Fibroblast of peridontal ligament (primary cell): ENCODE results near the gene EZR.
A peak's percentile ranks its signal among the peaks of the same experiment; 100 is the strongest.
"Not testable (repeated sequence)": the region's sequence is repeated elsewhere in the genome, so short reads cannot be mapped to it uniquely, and the experiment has no call there.

ENCODE experiments used
- DNase-seq: peaks from one replicate; pipeline ENCODE4 v3.0.0-alpha.2; 2010; ENCODE audit errors: extremely low read depth

The EZR gene

DNA sequence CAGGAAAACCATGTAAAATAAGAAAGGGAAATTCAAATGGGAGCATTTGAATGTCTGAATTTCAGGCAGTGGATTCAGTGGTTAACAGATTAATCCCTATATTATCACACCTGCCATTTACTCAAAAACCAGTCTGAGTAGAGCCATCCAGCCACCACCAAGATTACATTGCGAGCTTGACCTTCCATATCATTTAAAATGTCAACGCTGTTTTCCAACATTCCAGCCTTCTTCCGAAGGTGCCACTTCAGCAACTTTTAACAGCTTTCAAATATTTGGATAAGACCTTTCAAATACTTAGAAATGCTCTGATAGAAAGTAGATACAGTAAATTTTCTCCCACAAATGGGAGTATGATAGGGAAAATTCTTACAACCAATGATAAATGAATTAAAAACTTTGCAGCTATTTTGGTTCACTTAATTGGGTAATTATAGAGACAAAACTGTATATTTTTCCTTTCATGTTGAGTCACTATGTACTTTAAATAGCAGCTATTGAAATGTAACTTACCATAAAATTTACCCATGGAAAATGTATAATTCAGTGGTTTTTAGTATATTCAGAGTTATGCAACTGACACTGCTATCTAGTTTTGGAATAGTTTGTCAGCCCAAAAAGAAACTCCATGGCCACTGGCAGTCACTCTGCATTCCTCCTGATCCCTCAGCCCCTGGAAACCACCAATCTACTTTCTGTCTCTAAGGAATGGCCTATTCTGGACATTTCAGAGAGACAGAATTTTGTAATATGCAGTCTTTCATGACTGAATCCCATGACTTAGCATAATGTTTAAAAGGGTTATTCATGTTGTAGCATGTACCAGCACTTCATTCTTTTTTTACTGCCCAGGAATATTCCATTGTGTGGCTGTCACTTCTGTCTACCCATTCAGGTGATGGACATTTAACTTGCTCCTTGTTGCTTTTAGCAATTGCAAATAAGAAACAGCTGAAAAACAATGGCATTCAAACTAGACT lies 21.5 kb downstream of the EZR start:
- peak; percentile 93 for DNase-seq

- no peak for DNase-seq
These were observed 22.8 kb downstream of the EZR start for GRCh38 chr6:158796353-158796752.

- DNase-seq, result no peak
These were observed 23.7 kb downstream of the EZR start for GRCh38 chr6:158795516-158795915.

DNA sequence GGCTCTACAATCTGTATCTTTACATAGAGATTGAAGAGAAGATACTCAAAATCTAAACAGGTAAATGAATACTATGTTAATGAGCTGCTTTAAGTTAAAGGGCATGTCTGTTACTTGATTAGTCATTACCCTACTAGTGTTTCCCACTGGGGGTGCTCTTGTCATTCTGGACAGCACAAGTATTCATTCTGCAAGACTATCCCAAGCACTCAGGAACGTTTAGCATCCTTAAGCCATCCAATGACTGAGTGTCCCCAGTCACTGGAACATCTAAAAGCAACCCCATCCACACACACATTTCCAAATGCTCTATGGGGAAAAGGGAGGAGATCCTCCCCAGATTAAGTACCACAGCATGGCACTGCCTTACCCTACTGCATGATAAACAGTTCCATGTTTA lies 25.7 kb downstream of the EZR start:
- peak; percentile 69 for DNase-seq

DNA sequence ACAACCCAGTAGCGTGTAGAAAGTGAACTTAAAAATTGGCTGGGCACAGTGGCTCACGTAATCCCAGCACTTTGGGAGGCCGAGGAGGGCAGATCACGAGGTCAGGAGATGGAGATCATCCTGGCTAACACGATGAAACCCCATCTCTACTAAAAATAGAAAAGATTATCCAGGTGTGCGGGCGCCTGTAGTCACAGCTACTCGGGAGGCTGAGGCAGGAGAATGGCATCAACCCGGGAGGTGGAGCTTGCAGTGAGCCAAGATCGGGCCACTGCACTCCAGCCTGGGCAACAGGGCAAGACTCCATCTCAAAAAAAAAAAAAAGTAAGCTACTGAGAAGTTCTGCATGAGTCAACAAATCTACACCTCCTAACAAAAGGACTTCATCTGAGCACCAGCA lies 26.7 kb downstream of the EZR start:
- not testable (repeated sequence) for DNase-seq

GRCh38 chr6:158791274-158791855 lies 27.8 kb downstream of the EZR start:
- no peak for DNase-seq

GRCh38 chr6:158789115-158789917 lies 29.9 kb downstream of the EZR start:
- no peak for DNase-seq

DNA sequence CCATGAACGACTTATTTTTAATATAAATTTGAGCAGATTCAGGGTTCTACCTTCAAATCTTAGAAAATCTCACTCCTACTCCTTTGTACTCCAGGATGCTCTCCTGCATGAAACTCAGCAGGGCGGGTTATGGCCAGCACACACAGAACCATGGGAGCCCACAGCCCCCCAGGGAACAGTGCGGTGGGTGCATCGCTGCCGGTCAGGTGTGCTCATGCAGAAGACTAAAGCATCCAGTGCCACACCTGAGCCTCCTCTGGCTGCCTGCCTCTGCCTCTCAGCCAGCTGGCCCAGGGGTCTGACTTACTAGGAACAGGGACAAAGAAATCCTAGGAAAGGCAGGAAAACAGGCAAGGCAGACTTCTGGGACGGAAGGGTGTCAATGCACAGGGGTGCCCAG lies 31.8 kb downstream of the EZR start:
- DNase-seq, result no peak

- no peak for DNase-seq
These were observed 32.4 kb downstream of the EZR start for GRCh38 chr6:158786645-158787304.

- DNase-seq, result no peak
These were observed 34.1 kb downstream of the EZR start for GRCh38 chr6:158785036-158785435.

GRCh38 chr6:158784505-158784904 lies 34.7 kb downstream of the EZR start:
- no peak for DNase-seq

- DNase-seq, result no peak
These were observed 35.3 kb downstream of the EZR start for GRCh38 chr6:158783851-158784250.

GRCh38 chr6:158783167-158783450 lies 36.1 kb downstream of the EZR start:
- DNase-seq, result no peak

DNA sequence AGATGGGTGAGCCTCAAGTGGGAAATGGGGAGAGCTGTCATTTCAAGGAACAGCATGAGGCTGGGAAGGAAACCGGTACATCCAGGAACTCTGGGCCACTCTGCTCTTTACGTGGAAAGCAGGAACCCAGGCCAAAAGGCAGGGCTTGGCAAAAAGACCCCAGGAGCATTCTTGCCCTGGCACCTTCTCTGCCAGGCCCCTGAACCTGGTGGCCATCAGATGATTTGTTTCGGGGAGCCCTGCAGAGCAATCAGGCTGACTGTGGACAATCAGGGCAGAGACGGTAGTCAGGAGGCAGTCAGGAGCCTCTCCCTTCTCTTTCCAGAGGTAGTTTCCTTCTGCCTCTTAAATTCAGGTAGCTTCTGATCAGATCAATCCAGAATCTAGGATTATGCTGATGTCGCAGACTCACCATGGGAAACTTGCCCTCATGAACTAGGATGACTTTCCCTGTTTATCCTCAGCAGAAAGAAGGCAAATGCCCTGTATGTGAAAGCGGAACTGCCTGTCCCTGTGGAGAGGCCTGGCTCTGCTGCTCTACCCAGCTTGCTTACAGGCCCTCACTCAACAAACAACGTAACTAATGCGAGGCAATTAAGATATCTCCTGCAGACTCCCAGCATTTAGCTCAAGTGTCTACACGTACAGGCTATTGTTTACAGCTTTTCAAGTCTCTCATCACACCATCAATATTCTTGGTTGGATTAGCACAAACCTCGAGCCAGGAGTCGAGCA lies 36.6 kb downstream of the EZR start:
- DNase-seq, result no peak

GRCh38 chr6:158781692-158782373 lies 37.3 kb downstream of the EZR start:
- DNase-seq, result no peak

DNA sequence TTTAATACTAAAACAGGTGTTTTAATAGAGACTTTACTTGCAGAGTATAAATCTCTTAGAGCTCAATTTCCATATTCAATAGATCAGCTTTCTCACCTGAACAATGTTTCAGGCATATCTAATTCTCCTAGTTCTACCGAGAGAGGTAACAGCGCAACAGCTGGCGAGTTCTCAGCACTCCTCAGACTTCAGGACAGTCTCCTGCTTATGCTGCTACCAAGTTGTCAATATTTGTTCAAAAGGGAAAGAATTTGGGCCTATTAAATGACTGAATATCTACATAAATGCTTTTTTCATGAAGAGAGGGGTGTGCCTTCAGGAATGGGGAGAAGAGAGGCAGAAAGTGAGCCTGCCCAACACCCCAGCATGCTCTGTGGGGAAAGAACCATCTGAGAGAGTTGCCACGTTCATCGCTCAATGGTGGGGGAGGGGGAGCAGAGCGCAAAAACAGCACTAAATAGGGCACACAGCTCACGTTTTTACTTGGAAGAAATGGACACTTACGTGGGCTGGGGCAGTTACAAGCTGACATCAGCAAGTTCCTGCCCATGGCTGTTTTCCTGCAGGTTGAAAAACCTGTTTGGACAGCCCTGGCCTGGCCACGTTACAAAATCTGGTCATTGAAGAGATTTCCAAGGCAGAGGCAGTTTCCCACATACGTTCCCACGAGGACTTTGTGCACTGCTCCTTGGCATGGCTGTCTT lies 38.0 kb downstream of the EZR start:
- DNase-seq, result no peak

DNA sequence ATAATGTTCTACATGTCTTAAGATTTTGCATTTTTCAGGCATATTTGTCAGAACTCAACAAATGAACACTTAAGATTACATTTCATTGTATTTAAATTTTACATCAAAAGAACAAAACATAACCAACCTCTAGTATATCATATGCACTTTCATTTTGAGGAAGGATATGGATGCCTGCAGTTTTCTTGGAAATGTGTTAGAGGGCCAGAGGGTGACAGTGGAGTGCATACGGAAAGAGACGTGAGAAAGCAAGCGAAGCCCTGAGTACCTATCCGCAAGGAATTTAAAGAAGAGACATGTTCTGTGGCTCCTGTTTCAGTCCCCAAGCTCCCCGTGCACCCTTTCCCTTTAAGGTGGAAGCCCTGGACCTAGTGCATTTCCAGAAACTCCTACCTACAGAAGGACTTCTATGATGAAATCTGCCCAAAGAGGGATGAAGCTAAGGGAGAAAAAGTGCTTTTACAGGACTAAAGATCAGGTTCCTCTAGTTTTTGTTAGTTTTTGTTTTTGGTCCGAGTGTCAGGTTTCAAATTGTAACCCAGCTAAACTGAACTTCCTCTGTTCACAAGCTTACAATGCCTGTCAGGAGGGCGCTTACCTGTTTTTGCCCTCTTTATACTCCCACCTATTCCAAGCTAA lies 38.8 kb downstream of the EZR start:
- no peak for DNase-seq

DNA sequence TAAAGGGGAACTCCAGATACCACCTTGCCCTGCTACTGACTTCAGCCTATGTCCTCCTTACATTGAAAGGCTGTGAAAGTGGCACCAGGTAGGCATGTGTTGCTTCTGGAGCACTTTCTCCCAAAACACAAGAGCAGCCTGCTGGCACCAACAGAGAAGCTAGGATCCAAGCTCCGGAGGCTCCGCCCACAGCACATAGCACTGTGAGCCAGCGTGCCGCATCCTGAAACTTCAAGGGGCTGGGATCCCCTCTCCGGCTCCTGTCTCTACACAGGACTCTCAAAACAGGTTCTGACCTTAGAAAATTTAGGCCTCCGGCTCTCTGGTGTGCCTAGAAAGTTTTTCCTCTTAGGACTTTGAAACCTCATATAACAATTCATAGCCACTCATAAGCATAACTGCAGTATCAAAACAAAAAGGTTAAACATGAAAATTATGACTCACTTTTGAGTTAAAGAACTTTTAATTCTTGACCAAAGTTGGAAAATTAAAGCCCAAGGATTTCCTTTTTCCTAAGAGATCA lies 41.1 kb downstream of the EZR start:
- DNase-seq, result no peak

DNA sequence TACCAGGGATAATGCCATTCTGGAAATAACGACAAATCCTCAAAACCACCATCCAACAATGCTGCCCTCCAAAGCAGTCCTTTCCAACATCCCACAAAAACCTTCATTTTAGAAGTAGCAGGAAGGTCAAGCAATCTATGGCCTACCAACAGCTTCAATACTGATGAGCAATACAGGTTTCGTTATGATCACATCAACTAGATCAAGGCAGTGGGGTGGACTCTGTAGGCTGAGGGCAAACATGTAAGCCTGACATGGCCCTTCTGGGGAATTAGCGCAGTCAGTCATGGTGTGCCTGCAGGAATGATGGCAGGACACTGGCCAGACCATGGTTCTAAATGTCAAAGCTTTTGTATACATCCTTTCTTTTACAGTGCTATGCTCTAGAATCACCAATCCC lies 41.7 kb downstream of the EZR start:
- DNase-seq, result no peak
